HCT116 (cell line): ENCODE data around the gene MNAT1. TPM values are rescaled to one million over a fixed set of nuclear protein-coding genes. Genes with fewer than 3 reads are reported as not detected.

Source experiments
- ATAC-seq: fragments of 200-7000 bp; cut with Tn5 transposase; 2 replicates; pipeline ENCODE4 v1.9.1; 2020; ENCODE audit warnings: mild to moderate bottlenecking, moderate library complexity
- BruUV-seq: library from RNA; stranded (reverse); fragments of 400-500 nt; replicated peaks from 2 replicates; lab custom pipeline; 2021; lab: Mats Ljungman, UMichigan
- CTCF ChIA-PET: fragments of 300-600 bp; sonication (Branson Sonifier 250); formaldehyde crosslinking; loops from one replicate; lab custom pipeline; 2021; ENCODE audit warnings: antibody characterized with exemption; lab: Charles Lee
- POLR2A ChIA-PET: fragments of 300-600, 350-600 bp; sonication (Branson Sonifier 250); formaldehyde crosslinking; loops from one replicate; lab custom pipeline; 2021; ENCODE audit warnings: antibody characterized with exemption; lab: Charles Lee
- RAD21 ChIA-PET, 2 experiments: fragments of 300-600 bp; sonication (Branson Sonifier 250); formaldehyde crosslinking; loops; one replicate each; lab custom pipeline; 2023; ENCODE audit warnings: low total read pairs in 2 of 2; ENCODE audit not compliant: uncharacterized antibody in 2 of 2, unreplicated experiment in 2 of 2, low non-redundant PET in 1 of 2; lab: Charles Lee
- DNase-seq: peaks from one replicate; pipeline ENCODE4 v3.0.0-alpha.2; 2010; ENCODE audit warnings: low read depth, low spot score
- H2AFZ ChIP-seq: fragments of 200-600 bp; shearing (Covaris generic), sonication (generic); 2 replicates; pipeline ENCODE4 v1.6.1; 2017; ENCODE audit warnings: low read depth, mixed run types, mixed read lengths, antibody characterized with exemption, low read length; ENCODE audit not compliant: poor library complexity, severe bottlenecking
- H3K27ac ChIP-seq: 2 replicates; pipeline ENCODE4 v1.5.1; 2012; ENCODE audit warnings: low read depth, low read length
- H3K27me3 ChIP-seq: fragments of 200-600 bp; sonication (generic); 2 replicates; pipeline ENCODE4 v1.6.1; 2016; ENCODE audit warnings: mixed run types, low read length, mixed read lengths; ENCODE audit not compliant: insufficient read depth
- H3K36me3 ChIP-seq, 2 experiments: fragments of 200-500 bp in 1 of 2; fragments of 200-600 bp in 1 of 2; sonication (Bioruptor generic) in 1 of 2; sonication (generic) in 1 of 2; 2 replicates each; pipeline versions ENCODE4 v1.5.1 to v1.6.1; 2014 to 2016; ENCODE audit warnings: low read length in 2 of 2, inconsistent platforms in 1 of 2, mixed read lengths in 1 of 2, mixed run types in 1 of 2; ENCODE audit not compliant: insufficient read depth in 2 of 2, control insufficient read depth in 1 of 2
- H3K4me1 ChIP-seq, 2 experiments: fragments of 200-600 bp in 1 of 2; sonication (generic) in 1 of 2; 2 replicates each; pipeline versions ENCODE4 v1.5.1 to v1.6.1; 2012 to 2017; ENCODE audit warnings: low read length in 2 of 2, inconsistent platforms in 1 of 2, mild to moderate bottlenecking in 1 of 2, mixed read lengths in 1 of 2, mixed run types in 1 of 2, moderate library complexity in 1 of 2; ENCODE audit not compliant: insufficient read depth in 2 of 2, control insufficient read depth in 1 of 2
- H3K4me2 ChIP-seq: fragments of 200-600 bp; sonication (generic); 2 replicates; pipeline ENCODE4 v1.6.1; 2017; ENCODE audit warnings: mixed run types, low read length, mixed read lengths
- H3K4me3 ChIP-seq, 2 experiments: fragments of 200-600 bp in 1 of 2; sonication (generic) in 1 of 2; replicated peaks in 1 of 2; 2 replicates each; pipeline ENCODE4 v1.5.1; 2011 to 2016; ENCODE audit warnings: low read length in 2 of 2, control low read depth in 1 of 2, low read depth in 1 of 2, mild to moderate bottlenecking in 1 of 2, mixed read lengths in 1 of 2, mixed run types in 1 of 2
- H3K79me2 ChIP-seq: fragments of 200-600 bp; sonication (generic); 2 replicates; pipeline ENCODE4 v1.6.1; 2017; ENCODE audit warnings: mild to moderate bottlenecking, mixed run types, low read length, moderate library complexity, mixed read lengths; ENCODE audit not compliant: insufficient read depth
- H3K9ac ChIP-seq: fragments of 200-600 bp; sonication (generic); 2 replicates; pipeline ENCODE4 v1.6.1; 2016; ENCODE audit warnings: low read length, mixed read lengths
- H3K9me2 ChIP-seq: fragments of 200-600 bp; sonication (generic), shearing (Covaris generic); 2 replicates; pipeline ENCODE4 v1.6.1; 2017; ENCODE audit warnings: mixed run types, mild to moderate bottlenecking, moderate library complexity; ENCODE audit not compliant: insufficient read depth
- H3K9me3 ChIP-seq, 2 experiments: fragments of 200-500 bp in 1 of 2; fragments of 200-600 bp in 1 of 2; sonication (Bioruptor generic) in 1 of 2; sonication (generic) in 1 of 2; 2 replicates each; pipeline ENCODE4 v1.6.1; 2014 to 2017; ENCODE audit warnings: low read length in 2 of 2, mixed read lengths in 2 of 2, inconsistent platforms in 1 of 2, low read depth in 1 of 2, mild to moderate bottlenecking in 1 of 2, mixed run types in 1 of 2, moderate library complexity in 1 of 2; ENCODE audit not compliant: control insufficient read depth in 1 of 2, insufficient read depth in 1 of 2
- H4K20me1 ChIP-seq: fragments of 200-600 bp; sonication (generic), shearing (Covaris generic); 2 replicates; pipeline ENCODE4 v1.6.1; 2017; ENCODE audit warnings: mixed run types, mild to moderate bottlenecking, moderate library complexity; ENCODE audit not compliant: insufficient read depth
- CBX3 ChIP-seq: IDR thresholded peaks from 2 replicates; pipeline ENCODE4 v1.6.1; 2012; ENCODE audit warnings: low read depth
- EGR1 ChIP-seq: IDR thresholded peaks from 2 replicates; pipeline ENCODE4 v1.6.1; 2012; ENCODE audit warnings: low read depth
- ELF1 ChIP-seq: IDR thresholded peaks from 2 replicates; pipeline ENCODE4 v1.6.1; 2012; ENCODE audit warnings: low read depth, borderline replicate concordance
- EZH2phosphoT487 ChIP-seq: fragments of 200-600 bp; IDR thresholded peaks from 2 replicates; pipeline ENCODE4 v1.6.1; 2018; ENCODE audit warnings: antibody characterized with exemption, borderline replicate concordance
- JUND ChIP-seq: IDR thresholded peaks from 2 replicates; pipeline ENCODE4 v1.6.1; 2012
- MAX ChIP-seq: IDR thresholded peaks from 2 replicates; pipeline ENCODE4 v1.6.1; 2012
- POLR2A ChIP-seq: IDR thresholded peaks from 2 replicates; pipeline ENCODE4 v1.7.0; 2011; ENCODE audit warnings: borderline replicate concordance; ENCODE audit not compliant: insufficient read depth, insufficient read length; ENCODE audit errors: extremely low read depth
- RAD21 ChIP-seq: IDR thresholded peaks from 2 replicates; pipeline ENCODE4 v1.6.1; 2012; ENCODE audit warnings: low read depth, mild to moderate bottlenecking
- SIN3A ChIP-seq: IDR thresholded peaks from 2 replicates; pipeline ENCODE4 v1.6.1; 2012; ENCODE audit warnings: low read depth
- SRF ChIP-seq: IDR thresholded peaks from 2 replicates; pipeline ENCODE4 v1.6.1; 2012; ENCODE audit warnings: low read depth
- YY1 ChIP-seq: IDR thresholded peaks from 2 replicates; pipeline ENCODE4 v1.6.1; 2011; ENCODE audit warnings: low read length, low read depth, moderate library complexity, mild to moderate bottlenecking; ENCODE audit not compliant: insufficient replicate concordance; ENCODE audit errors: extremely low read depth
- ZBTB33 ChIP-seq: IDR thresholded peaks from 2 replicates; pipeline ENCODE4 v1.6.1; 2011; ENCODE audit warnings: mild to moderate bottlenecking, low read length, moderate library complexity; ENCODE audit not compliant: insufficient replicate concordance; ENCODE audit errors: extremely low read depth
- intact Hi-C: fragments of 100-400 bp; cut with micrococcal nuclease; formaldehyde crosslinking; loops from 2 replicates; pipeline ENCODE4 v1.10.0; 2022
- total RNA-seq: library from RNA; stranded (reverse); gene quantifications from one replicate; pipeline ENCODE4 v1.2.1, GENCODE V29; 2021; ENCODE audit not compliant: unreplicated experiment

MNAT1 gene
- total RNA-seq, 1 experiment from 2014 or later = 49.3 TPM

GRCh38 chr14:60956632-60957031 lies 222.1 kb downstream of the MNAT1 start:
- Histone ChIP-seq H3K27me3 (no peaks in the 10 kb centered on the region), H4K20me1 (no peaks in the 10 kb centered on the region)
- ChIA-PET CTCF (no interaction called here), RAD21 (no interaction called here)
- BruUV-seq = no TSS peak
- no peak for TF ChIP-seq RAD21
- TF ChIP-seq EZH2phosphoT487 = no peak
- no peak for TF ChIP-seq SIN3A
- no peak for TF ChIP-seq JUND
- TF ChIP-seq ZBTB33 = no peak
- no peak for TF ChIP-seq YY1
- TF ChIP-seq POLR2A = no peak
- TF ChIP-seq, all 23 proteins: peak for 0
- POLR2A ChIA-PET = no interaction called here
- H3K9me2 ChIP-seq = no peaks in the 10 kb centered on the region
- H3K79me2 ChIP-seq = no peaks in the 10 kb centered on the region
- no peak overlapping the region for H3K9ac ChIP-seq
- no peaks in the 10 kb centered on the region; a peak in 1 of 4 replicates for H3K36me3 ChIP-seq
- H3K4me1 ChIP-seq = no peaks in the 10 kb centered on the region
- no peak overlapping the region for H2AFZ ChIP-seq
- no peak overlapping the region for H3K4me3 ChIP-seq
- intact Hi-C loops = no loop called here
- no peak overlapping the region for H3K4me2 ChIP-seq
- no peaks in the 10 kb centered on the region; a peak in 1 of 4 replicates for H3K9me3 ChIP-seq
- H3K27ac ChIP-seq = no peak overlapping the region
- no peak for ATAC-seq
- no peak for DNase-seq

GRCh38 chr14:60958146-60958545 lies 223.6 kb downstream of the MNAT1 start:
- TF ChIP-seq CBX3 = 0 out of 2 replicates have a peak, but pooled peaks have one; percentile 43
- TF ChIP-seq ELF1 = no peak
- TF ChIP-seq EGR1 = no peak
- TF ChIP-seq ZBTB33 = no peak
- no peak for TF ChIP-seq SRF
- no peak for TF ChIP-seq MAX
- Histone ChIP-seq H3K79me2 (no peaks in the 10 kb centered on the region), H3K4me3 (no peak overlapping the region), H2AFZ (no peak overlapping the region), H3K9me3 (no peaks in the 10 kb centered on the region; a peak in 1 of 4 replicates), H3K36me3 (no peaks in the 10 kb centered on the region; a peak in 1 of 4 replicates), H4K20me1 (no peaks in the 10 kb centered on the region), H3K27ac (no peak overlapping the region), H3K27me3 (no peaks in the 10 kb centered on the region), H3K4me1 (no peaks in the 10 kb centered on the region), H3K9ac (no peak overlapping the region), H3K9me2 (no peaks in the 10 kb centered on the region), H3K4me2 (no peak overlapping the region)
- DNase-seq (no peak), ATAC-seq (no peak)
- intact Hi-C loops = no loop called here
- BruUV-seq = no TSS peak
- POLR2A ChIA-PET = no interaction called here
- RAD21 ChIA-PET = no interaction called here
- CTCF ChIA-PET = no interaction called here
